Osteocyte (in vitro differentiated cells): ENCODE data around the gene KLHL42. TPM values are rescaled to one million over a fixed set of nuclear protein-coding genes. Genes with fewer than 3 reads are reported as not detected.

Source experiments
- DNase-seq: peaks from one replicate; pipeline ENCODE4 v3.0.0; 2021; ENCODE audit warnings: mixed read lengths; ENCODE audit not compliant: unreplicated experiment; ENCODE audit errors: extremely low spot score
- H3K27ac Mint-ChIP-seq: one replicate; pipeline ENCODE4 v1.8.0; 2021; ENCODE audit warnings: mild to moderate bottlenecking, mixed read lengths; ENCODE audit not compliant: unreplicated experiment
- H3K27me3 Mint-ChIP-seq: one replicate; pipeline ENCODE4 v1.8.0; 2021; ENCODE audit warnings: mixed read lengths; ENCODE audit not compliant: unreplicated experiment
- H3K36me3 Mint-ChIP-seq: one replicate; pipeline ENCODE4 v1.8.0; 2021; ENCODE audit warnings: mixed read lengths; ENCODE audit not compliant: unreplicated experiment
- H3K4me1 Mint-ChIP-seq: one replicate; pipeline ENCODE4 v1.8.0; 2021; ENCODE audit warnings: mixed read lengths; ENCODE audit not compliant: unreplicated experiment
- H3K4me3 Mint-ChIP-seq: one replicate; pipeline ENCODE4 v1.8.0; 2021; ENCODE audit warnings: mild to moderate bottlenecking, moderate library complexity, mixed read lengths; ENCODE audit not compliant: unreplicated experiment
- H3K9me3 Mint-ChIP-seq: one replicate; pipeline ENCODE4 v1.8.0; 2021; ENCODE audit warnings: mixed read lengths; ENCODE audit not compliant: unreplicated experiment
- CTCF ChIP-seq: fragments of 200-600 bp; sonication (generic); IDR thresholded peaks from 2 replicates; pipeline ENCODE4 v1.5.0; 2021; ENCODE audit warnings: antibody characterized with exemption, mild to moderate bottlenecking, moderate library complexity
- total RNA-seq: library from RNA; stranded (reverse); gene quantifications from 2 replicates; pipeline ENCODE4 v1.2.1, GENCODE V29; 2021

The KLHL42 gene
- total RNA-seq, 1 donor from 2014 or later = 29.2 TPM

GRCh38 chr12:27780612-27781408, 777 bp downstream of the KLHL42 start:
- H3K4me3 Mint-ChIP-seq = peak overlapping the region; percentile 74
- peaks cover 5% of the 10 kb centered on the region for H3K36me3 Mint-ChIP-seq
- no peaks in the 10 kb centered on the region for H3K9me3 Mint-ChIP-seq
- no peak for TF ChIP-seq CTCF
- no peaks in the 10 kb centered on the region for H3K27me3 Mint-ChIP-seq
- DNase-seq = no peak
- H3K27ac Mint-ChIP-seq = peak overlapping the region; percentile 67
- peaks cover 42% of the 10 kb centered on the region for H3K4me1 Mint-ChIP-seq

GRCh38 chr12:27781680-27782079, 1.6 kb downstream of the KLHL42 start:
- H3K27ac Mint-ChIP-seq = peak overlapping the region; percentile 67
- DNase-seq = no peak
- no peaks in the 10 kb centered on the region for H3K27me3 Mint-ChIP-seq
- H3K4me3 Mint-ChIP-seq = peak overlapping the region; percentile 74
- peaks cover 49% of the 10 kb centered on the region for H3K4me1 Mint-ChIP-seq
- H3K9me3 Mint-ChIP-seq = no peaks in the 10 kb centered on the region
- TF ChIP-seq CTCF = no peak
- H3K36me3 Mint-ChIP-seq = peaks cover 5% of the 10 kb centered on the region

- Mint-ChIP-seq H3K36me3 (peaks cover 5% of the 10 kb centered on the region), H3K4me3 (no peak overlapping the region), H3K27me3 (no peaks in the 10 kb centered on the region), H3K4me1 (peaks cover 49% of the 10 kb centered on the region), H3K27ac (peak overlapping the region; percentile 67), H3K9me3 (no peaks in the 10 kb centered on the region)
- no peak for DNase-seq
- TF ChIP-seq CTCF = no peak
These were observed 2.4 kb downstream of the KLHL42 start for GRCh38 chr12:27782481-27782880.

- H3K4me1 Mint-ChIP-seq = peaks cover 40% of the 10 kb centered on the region
- peaks cover 11% of the 10 kb centered on the region for H3K36me3 Mint-ChIP-seq
- no peak for DNase-seq
- no peaks in the 10 kb centered on the region for H3K9me3 Mint-ChIP-seq
- H3K27me3 Mint-ChIP-seq = no peaks in the 10 kb centered on the region
- TF ChIP-seq CTCF = no peak
- peak overlapping the region; percentile 50 for H3K27ac Mint-ChIP-seq
- no peak overlapping the region for H3K4me3 Mint-ChIP-seq
These were observed 6.0 kb downstream of the KLHL42 start for GRCh38 chr12:27785882-27786570.

GRCh38 chr12:27787559-27787958, 7.5 kb downstream of the KLHL42 start:
- H3K9me3 Mint-ChIP-seq = no peaks in the 10 kb centered on the region

More at GRCh38 chr12:27787559-27787958, 7.5 kb downstream of the KLHL42 start:
- no peak for TF ChIP-seq CTCF
- Mint-ChIP-seq H3K36me3 (peaks cover 14% of the 10 kb centered on the region), H3K4me3 (no peak overlapping the region), H3K27me3 (no peaks in the 10 kb centered on the region), H3K27ac (no peak overlapping the region), H3K4me1 (peaks cover 24% of the 10 kb centered on the region)
- no peak for DNase-seq
